Skin epidermis (tissue), 12 donors: ENCODE results near the gene ZNF205.
"Not testable (repeated sequence)": the region's sequence is repeated elsewhere in the genome, so short reads cannot be mapped to it uniquely, and the experiment has no call there.

Experiments
- H3K27ac ChIP-seq, 21 experiments: fragments of 200-600 bp; sonication (generic) in 11 of 21; one replicate each; pipeline ENCODE4 v1.5.0; 2020; ENCODE audit warnings: mild to moderate bottlenecking in 3 of 21, inconsistent platforms in 2 of 21, moderate library complexity in 2 of 21
- H3K4me3 ChIP-seq, 7 experiments: fragments of 200-600 bp; sonication (generic) in 2 of 7; one replicate each; pipeline ENCODE4 v1.5.0; 2020; ENCODE audit warnings: inconsistent platforms in 2 of 7, mild to moderate bottlenecking in 2 of 7, moderate library complexity in 1 of 7

The ZNF205 gene

GRCh38 chr16:3083408-3083807 lies 29.0 kb upstream of the ZNF205 start:
- H3K27ac ChIP-seq, H3K4me3 ChIP-seq: not testable (repeated sequence)

DNA sequence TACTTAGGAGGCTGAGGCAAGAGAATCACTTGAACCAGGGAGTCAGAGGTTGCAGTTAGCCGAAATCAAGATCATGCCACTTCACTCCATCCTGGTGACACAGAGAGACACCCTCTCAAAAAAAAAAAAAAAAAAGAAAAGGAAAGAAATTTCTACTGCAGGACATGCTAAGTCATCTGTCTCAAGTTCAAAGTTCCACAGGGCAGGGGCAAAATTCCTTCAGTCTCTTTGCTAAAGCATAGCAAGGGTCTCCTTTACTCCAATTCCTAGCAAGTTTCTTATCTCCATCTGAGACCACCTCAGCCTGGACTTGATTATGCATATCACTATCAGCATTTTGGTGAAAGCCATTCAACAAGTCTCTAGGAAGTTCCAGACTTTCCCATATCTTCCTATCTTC lies 27.9 kb upstream of the ZNF205 start:
- Histone ChIP-seq H3K27ac (peak overlapping the region in 1 of 21 experiments; percentile 59), H3K4me3 (no peak overlapping the region)

GRCh38 chr16:3084969-3085670 lies 27.3 kb upstream of the ZNF205 start:
- Histone ChIP-seq H3K4me3 (no peak overlapping the region), H3K27ac (peak overlapping the region in 2 of 21 experiments; percentile 59 to 89)

DNA sequence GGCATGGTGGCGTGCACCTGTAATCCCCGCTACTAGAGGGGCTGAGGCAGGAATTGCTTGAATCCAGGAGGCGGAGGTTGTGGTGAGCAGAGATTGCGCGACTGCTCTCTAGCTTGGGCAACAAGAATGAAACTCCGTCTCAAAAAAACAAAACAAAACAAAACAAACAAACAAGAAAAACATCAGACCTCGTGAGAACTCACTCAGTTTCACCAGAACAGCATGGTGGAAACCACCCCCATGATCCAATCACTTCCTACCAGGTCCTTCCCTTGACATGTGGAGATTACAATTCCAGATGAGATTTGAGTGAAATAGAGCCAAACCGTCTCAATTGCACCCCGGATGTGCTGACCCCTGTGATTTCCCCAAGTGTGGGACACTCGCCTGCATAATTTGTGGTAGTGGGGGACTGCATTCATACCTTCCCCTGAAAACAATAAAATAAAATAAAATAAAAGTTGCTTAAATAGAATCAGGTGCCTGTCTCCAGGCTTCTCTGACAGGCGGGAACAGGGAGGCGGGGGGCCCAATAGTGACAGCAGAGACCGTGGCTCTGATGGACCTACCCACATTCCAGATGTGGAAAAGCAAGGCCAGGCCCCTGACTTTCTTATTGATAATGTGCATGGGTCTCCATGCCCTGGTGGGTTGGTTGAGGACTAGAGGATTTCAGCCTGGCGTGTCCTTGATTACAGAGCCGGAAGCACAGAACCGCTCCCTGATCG lies 26.4 kb upstream of the ZNF205 start:
- Histone ChIP-seq H3K27ac (peak overlapping the region in 18 of 21 experiments; percentile 25 to 89 (median 66)), H3K4me3 (peak overlapping the region in 5 of 7 experiments; percentile 11 to 26 (median 17))

- Histone ChIP-seq H3K4me3 (peak overlapping the region in 5 of 7 experiments; percentile 11 to 26 (median 17)), H3K27ac (peak overlapping the region in 20 of 21 experiments; percentile 25 to 89 (median 64))
Observed at GRCh38 chr16:3086596-3087242, 25.7 kb upstream of the ZNF205 start.

DNA sequence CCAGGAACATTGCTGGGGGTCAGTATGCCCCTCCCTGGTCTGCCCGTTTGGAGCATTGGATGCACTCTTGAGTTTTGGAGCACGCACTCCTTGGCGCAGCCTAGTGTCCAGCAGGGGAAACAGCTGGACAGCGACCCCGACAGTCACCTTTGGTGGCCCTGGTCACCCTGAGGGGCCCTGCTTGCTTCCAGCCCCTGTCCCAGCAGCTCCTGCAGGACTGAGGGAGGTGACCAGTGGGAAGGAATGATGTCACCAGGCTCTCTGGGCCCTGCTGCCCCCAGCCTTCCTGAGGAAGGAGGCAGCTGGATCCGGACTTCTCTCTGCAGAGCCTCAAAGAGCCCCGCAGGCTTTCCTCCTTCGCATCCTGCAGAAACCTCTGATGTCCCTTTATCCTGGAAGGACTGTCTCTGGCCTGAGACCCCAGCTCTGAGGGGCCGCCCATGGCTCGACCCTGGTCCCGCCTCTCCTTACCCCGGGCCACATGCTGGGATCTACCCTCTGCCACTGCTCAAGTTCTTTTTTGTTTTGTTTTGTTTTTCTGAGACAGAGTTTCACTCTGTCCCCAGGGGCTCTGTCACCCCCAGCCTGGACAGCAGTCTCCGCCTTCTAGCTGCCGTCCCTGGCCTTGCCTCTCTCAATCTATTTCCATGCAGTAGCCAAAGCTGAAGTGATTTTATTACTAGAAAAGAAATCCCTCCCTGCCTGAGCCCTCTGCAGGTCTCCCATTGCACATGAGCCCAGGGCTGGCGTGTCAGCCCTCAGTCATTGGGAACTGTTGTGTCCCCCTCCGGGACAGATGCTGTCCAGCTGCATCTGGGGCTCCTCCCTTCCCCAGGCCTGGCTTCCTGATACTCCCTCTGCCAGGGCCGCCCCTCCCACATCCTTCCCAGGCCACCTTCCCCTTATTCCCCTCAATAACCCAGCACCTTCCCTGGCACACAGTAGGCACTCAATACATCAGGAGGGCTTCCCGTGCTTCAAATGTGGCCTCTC lies 24.8 kb upstream of the ZNF205 start:
- Histone ChIP-seq H3K27ac (peak overlapping the region in 19 of 21 experiments; percentile 25 to 89 (median 64)), H3K4me3 (peak overlapping the region in 4 of 7 experiments; percentile 11 to 26 (median 18))

DNA sequence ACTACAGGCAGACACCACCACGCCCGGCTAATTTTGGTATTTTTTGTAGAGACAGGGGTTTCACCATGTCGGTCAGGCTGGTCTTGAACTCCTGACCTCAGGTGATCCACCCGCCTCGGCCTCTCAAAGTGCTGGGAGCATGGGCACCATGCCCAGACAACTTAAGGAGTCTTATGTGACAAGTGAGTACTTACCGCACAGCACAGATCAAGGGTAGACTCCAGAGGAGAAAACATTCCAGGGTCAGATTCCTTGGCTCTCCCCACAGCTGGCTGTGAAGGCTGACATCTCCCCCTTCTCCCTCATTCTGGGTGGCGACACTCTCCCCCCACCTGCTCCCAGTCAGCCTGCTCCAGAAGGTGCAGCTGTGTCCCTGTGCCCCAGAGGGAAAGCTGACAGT lies 23.9 kb upstream of the ZNF205 start:
- Histone ChIP-seq H3K27ac (peak overlapping the region in 4 of 21 experiments; percentile 25 to 89 (median 84)), H3K4me3 (no peak overlapping the region)

DNA sequence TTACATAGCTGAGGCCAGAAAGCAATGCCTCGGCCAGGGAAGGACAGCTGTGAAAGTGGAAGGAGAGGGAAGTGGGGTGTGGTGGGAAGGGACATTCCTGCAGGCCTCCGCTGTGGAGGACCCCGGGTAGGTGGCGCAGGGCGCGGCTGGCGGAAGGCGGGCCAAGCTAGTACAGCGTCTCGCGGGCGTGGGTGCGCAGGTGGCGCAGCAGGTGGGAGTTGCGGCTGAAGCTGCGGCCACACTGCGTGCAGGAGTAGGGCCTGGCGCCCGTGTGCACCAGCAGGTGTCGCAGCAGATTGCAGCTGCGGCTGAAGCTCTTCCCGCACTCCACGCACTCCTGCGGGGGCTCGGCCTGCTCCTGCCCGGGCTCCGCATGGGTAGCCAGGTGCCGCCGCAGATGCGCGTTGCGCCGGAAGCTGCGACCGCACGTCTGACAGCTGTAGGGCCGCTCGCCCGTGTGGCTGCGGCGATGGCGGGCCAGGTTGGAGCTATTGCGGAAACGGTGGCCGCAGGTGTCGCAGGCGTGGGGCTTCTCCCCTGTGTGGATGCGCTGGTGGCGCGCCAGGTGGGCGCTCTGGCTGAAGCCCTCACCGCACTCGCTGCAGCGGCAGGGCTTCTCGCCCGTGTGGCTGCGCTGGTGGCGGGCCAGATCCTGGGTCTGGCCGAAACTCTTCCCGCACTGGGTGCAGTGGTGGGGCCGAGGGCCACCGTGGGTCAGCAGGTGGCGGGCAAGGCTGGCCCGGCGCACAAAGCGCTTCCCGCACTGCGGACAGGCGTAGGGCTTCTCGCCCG lies 23.3 kb upstream of the ZNF205 start:
- Histone ChIP-seq H3K4me3 (no peak overlapping the region), H3K27ac (peak overlapping the region in 1 of 21 experiments; percentile 86)

DNA sequence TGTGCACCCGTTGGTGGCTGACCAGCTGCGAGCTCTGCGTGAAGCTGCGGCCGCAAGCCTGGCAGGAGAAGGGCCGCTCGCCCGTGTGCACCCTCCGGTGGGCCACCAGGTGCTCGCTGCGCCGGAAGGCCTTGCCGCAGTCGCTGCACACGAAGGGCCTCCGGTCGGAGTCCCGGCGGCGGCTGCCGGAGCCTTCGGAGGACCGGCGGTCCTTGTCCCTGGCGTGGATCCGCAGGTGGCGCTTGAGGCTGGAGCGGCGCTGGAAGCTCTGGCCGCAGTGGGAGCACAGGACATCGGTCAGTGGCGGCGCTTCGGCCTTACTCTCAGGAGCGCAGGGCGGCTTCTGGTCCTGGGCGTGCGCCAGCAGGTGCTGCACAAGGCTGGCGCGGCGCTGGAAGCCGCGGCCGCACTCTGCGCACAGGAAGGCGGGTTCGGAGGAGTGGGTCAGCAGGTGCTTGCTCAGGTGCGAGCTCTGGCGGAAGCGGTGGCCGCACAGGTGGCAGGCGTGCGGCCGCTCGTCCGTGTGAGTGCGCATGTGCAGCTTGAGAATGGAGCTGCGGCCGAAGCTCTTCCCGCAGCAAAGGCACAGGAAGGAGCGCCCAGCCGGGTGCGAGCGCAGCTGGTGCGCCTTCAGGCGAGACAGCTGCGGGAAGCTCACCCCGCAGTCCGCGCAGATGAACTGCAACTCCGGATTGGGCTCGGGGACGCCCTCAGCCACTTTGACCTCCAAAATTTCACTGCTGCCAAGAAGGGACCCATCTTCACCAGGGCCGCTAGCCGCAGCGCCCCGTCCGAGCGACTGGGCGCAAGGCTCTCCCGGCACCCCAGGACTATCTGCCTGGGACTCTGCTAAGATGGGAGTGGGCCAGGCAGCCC lies 22.4 kb upstream of the ZNF205 start:
- Histone ChIP-seq H3K27ac (no peak overlapping the region), H3K4me3 (no peak overlapping the region)

DNA sequence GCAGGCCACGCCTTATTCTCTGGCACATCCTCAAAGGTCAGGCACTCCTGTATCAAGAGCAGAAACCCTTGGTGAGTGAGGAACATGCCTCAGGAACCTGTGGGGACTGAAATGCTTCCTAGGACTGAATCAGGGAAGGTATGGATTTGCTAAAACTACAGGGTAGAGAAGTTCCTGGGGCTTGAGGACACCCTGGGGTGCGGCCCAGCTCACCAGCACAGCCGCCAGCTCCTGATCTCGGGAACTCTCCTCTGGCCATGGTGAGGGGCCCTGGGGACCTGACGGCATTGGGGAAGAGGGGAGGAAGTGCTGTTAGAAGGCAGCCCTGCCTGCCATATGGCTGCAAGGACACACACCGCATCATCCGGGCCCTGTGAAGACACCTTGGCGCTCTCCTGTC lies 20.8 kb upstream of the ZNF205 start:
- H3K27ac ChIP-seq = no peak overlapping the region
- no peak overlapping the region for H3K4me3 ChIP-seq

DNA sequence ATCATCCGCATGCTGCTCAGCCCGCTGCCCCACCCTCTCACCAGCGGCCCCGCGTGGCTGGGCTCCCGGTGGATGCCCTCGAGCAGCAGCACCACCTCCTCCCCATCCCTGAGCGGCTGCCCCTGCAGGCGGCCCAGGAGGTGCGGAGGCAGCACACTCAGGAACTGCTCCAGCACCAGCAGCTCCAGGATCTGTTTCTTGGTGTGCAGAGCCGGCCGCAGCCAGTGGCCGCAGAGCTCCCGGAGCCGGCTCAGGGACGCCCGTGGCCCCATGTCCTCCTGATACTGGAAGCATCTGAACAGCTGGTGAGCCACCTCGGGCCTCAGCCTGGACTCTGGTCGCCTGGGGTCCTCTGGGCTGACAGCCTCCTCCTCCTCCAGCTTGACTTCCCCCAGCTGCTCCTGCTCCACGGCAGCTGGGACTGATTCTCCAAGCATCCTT lies 19.9 kb upstream of the ZNF205 start:
- Histone ChIP-seq H3K27ac (no peak overlapping the region), H3K4me3 (no peak overlapping the region)

DNA sequence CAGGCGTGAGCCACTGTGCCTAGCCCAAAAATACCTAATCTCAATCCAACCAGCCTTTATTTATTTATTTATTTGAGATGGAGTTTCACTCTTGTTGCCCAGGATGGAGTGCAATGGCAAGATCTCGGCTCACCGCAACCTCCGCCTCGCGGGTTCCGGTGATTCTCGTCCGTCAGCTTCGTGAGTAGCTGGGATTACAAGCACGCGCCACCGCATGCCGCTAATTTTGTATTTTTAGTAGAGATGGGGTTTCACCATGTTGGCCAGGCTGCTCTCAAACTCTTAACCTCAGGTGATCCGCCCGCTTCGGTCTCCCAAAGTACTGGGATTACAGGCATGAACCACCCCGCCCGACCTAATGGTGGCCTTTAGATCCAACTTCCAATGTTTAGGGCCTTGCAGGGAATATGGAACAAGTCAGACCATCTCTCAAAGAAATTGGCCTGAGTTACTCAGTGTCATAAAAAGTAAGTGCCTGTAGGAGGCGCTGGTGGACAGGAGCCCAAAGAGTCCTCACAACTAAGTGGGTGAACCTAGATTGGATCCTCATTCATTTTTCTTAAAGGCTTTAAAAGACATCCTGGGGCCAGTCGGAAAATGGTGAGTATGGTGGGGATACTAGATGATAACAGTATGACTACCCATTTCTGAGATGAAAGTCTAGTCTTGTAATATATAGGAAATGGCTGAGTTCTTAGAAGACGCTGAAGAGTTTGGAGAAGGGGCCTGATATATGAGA lies 17.9 kb upstream of the ZNF205 start:
- H3K27ac ChIP-seq = no peak overlapping the region
- no peak overlapping the region for H3K4me3 ChIP-seq

DNA sequence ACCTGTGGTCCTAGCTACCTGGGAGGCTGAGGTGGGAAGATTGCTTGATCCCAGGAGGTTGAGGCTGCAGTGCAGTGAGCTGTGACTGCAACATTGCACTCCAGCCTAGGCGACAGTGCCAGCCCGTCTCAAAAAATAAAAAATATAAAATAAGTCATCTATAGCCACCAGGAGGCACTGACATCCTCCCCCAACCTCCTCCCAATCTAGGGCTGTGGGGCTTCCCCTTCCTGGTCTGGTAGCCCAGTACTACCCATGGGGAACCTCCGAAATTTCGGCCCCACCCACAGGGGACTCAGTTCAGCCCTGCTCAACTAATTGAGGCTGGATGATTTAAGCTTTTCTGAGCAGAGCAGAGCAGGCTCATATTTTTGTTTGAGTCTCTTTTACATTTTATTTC lies 16.5 kb upstream of the ZNF205 start:
- peak overlapping the region in 3 of 21 experiments; percentile 8 to 63 (median 52) for H3K27ac ChIP-seq
- no peak overlapping the region for H3K4me3 ChIP-seq

- H3K27ac ChIP-seq = peak overlapping the region in 3 of 21 experiments; percentile 8 to 63 (median 52)
- no peak overlapping the region for H3K4me3 ChIP-seq
Observed at GRCh38 chr16:3096362-3096761, 16.0 kb upstream of the ZNF205 start.

DNA sequence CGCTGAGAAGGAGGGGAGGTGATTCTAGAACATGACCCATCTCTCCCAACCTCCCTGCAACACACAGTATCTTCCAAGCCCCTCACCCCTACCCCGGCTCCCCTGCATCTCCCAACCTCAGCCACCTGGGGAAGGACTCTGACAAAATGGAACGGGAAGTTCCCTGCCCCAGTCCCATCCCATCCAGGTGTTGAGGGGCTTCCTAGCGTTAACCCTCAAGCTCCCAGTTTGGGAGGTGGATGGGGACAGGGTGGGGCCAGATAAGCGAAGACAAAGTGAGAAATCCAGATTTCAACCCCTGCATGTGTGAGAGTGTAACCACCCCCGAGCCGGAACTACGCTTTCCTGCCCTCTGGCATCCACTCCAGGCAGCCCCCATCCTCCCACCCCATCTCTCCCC lies 15.1 kb upstream of the ZNF205 start:
- H3K4me3 ChIP-seq = no peak overlapping the region
- H3K27ac ChIP-seq = no peak overlapping the region

GRCh38 chr16:3098459-3099394 lies 13.7 kb upstream of the ZNF205 start, which contains the start of gene ZSCAN10:
TSS of gene ZSCAN10 (minus strand) at chr16:3099294. CDS start at chr16:3092937, 6,357 bp downstream.
- H3K4me3 ChIP-seq = peak within 1 kb of the TSS in 2 of 7 experiments; percentile 13 to 24
- H3K27ac ChIP-seq = peak within 1 kb of the TSS in 7 of 21 experiments; percentile 2 to 82 (median 19)
